LHCN-M2 (cell line): ENCODE data around the gene DGCR6L. TPM values are rescaled to one million over a fixed set of nuclear protein-coding genes. Genes with fewer than 3 reads are reported as not detected.
"Not testable (repeated sequence)": the region's sequence is repeated elsewhere in the genome, so short reads cannot be mapped to it uniquely, and the experiment has no call there.

ENCODE experiments used
- DNase-seq: peaks from one replicate; pipeline ENCODE4 v3.0.0-alpha.2; 2012; ENCODE audit warnings: low read depth
- total RNA-seq: library from RNA; depleted of rRNA; stranded (reverse); fragments of >200 nt; gene quantifications from 2 replicates; pipeline ENCODE4 v1.2.3, GENCODE V29; 2014

The DGCR6L gene
- total RNA-seq, 1 experiment from 2014 or later: 78.0 TPM

- not testable (repeated sequence) for DNase-seq
These were observed 6.1 kb upstream of the DGCR6L start for GRCh38 chr22:20325996-20326395.

GRCh38 chr22:20324139-20324516 lies 4.3 kb upstream of the DGCR6L start:
- DNase-seq: no peak

GRCh38 chr22:20321552-20322211 lies 1.8 kb upstream of the DGCR6L start:
- not testable (repeated sequence) for DNase-seq

- DNase-seq: not testable (repeated sequence)
These were observed 1.0 kb upstream of the DGCR6L start for GRCh38 chr22:20320659-20321551.

GRCh38 chr22:20319041-20319744 lies 667 bp downstream of the DGCR6L start:
- DNase-seq: peak; percentile 23

- DNase-seq: not testable (repeated sequence)
These were observed 1.7 kb downstream of the DGCR6L start for GRCh38 chr22:20318043-20318688.

GRCh38 chr22:20317402-20318042 lies 2.3 kb downstream of the DGCR6L start:
- not testable (repeated sequence) for DNase-seq

- DNase-seq: no peak
These were observed 2.9 kb downstream of the DGCR6L start for GRCh38 chr22:20316844-20317401.

GRCh38 chr22:20316217-20316843 lies 3.5 kb downstream of the DGCR6L start:
- DNase-seq: no peak

- no peak for DNase-seq
These were observed 4.3 kb downstream of the DGCR6L start for GRCh38 chr22:20315337-20316216.

- DNase-seq: not testable (repeated sequence)
These were observed 5.0 kb downstream of the DGCR6L start for GRCh38 chr22:20314741-20315336.

- DNase-seq: not testable (repeated sequence)
These were observed 5.7 kb downstream of the DGCR6L start for GRCh38 chr22:20314206-20314605.

- DNase-seq: not testable (repeated sequence)
These were observed 6.4 kb downstream of the DGCR6L start for GRCh38 chr22:20313306-20314077.

GRCh38 chr22:20312396-20313191 lies 7.3 kb downstream of the DGCR6L start:
- DNase-seq: no peak

- not testable (repeated sequence) for DNase-seq
These were observed 8.4 kb downstream of the DGCR6L start for GRCh38 chr22:20311249-20312062.

- DNase-seq: not testable (repeated sequence)
These were observed 9.1 kb downstream of the DGCR6L start for GRCh38 chr22:20310773-20311172.
